LNCaP clone FGC (cell line): Measurements from ENCODE around the gene CAPN8.

Source experiments
- DNase-seq: peaks from one replicate; pipeline ENCODE4 v3.0.0-alpha.2; 2011; ENCODE audit warnings: low read depth
- H3K4me3 ChIP-seq: 2 replicates; pipeline ENCODE4 v1.5.1; 2011; ENCODE audit warnings: mild to moderate bottlenecking, low read depth, low read length, control low read depth
- CTCF ChIP-seq: IDR thresholded peaks from 2 replicates; pipeline ENCODE4 v1.5.1; 2012; ENCODE audit warnings: mild to moderate bottlenecking; ENCODE audit not compliant: control insufficient read depth, insufficient read depth; ENCODE audit errors: extremely low read depth

Gene CAPN8

GRCh38 chr1:223547316-223548114 lies 118.0 kb downstream of the CAPN8 start:
- no peak for DNase-seq
- no peak overlapping the region for H3K4me3 ChIP-seq
- TF ChIP-seq CTCF: no peak

- no peak for TF ChIP-seq CTCF
- no peak for DNase-seq
- no peak overlapping the region for H3K4me3 ChIP-seq
These were observed 120.2 kb downstream of the CAPN8 start for GRCh38 chr1:223545343-223545742.

- no peak overlapping the region for H3K4me3 ChIP-seq
- no peak for TF ChIP-seq CTCF
- no peak for DNase-seq
These were observed 121.9 kb downstream of the CAPN8 start for GRCh38 chr1:223543560-223543959.

GRCh38 chr1:223542831-223543230 lies 122.7 kb downstream of the CAPN8 start:
- no peak for TF ChIP-seq CTCF
- no peak overlapping the region for H3K4me3 ChIP-seq
- no peak for DNase-seq

- DNase-seq: no peak
- TF ChIP-seq CTCF: no peak
- no peak overlapping the region for H3K4me3 ChIP-seq
These were observed 124.9 kb downstream of the CAPN8 start for GRCh38 chr1:223540485-223541106.

- H3K4me3 ChIP-seq: no peak overlapping the region
- TF ChIP-seq CTCF: no peak
- DNase-seq: no peak
These were observed 125.8 kb downstream of the CAPN8 start for GRCh38 chr1:223539750-223540149.
